Cerebellar cortex (tissue), 1 donor: ENCODE results near the gene PRKCB.

Experiments used
- DNase-seq: peaks from one replicate; pipeline ENCODE4 v3.0.0-alpha.2; 2015; ENCODE audit warnings: low spot score

PRKCB gene

GRCh38 chr16:23866621-23867020 lies 30.8 kb downstream of the PRKCB start:
- no peak for DNase-seq

DNA sequence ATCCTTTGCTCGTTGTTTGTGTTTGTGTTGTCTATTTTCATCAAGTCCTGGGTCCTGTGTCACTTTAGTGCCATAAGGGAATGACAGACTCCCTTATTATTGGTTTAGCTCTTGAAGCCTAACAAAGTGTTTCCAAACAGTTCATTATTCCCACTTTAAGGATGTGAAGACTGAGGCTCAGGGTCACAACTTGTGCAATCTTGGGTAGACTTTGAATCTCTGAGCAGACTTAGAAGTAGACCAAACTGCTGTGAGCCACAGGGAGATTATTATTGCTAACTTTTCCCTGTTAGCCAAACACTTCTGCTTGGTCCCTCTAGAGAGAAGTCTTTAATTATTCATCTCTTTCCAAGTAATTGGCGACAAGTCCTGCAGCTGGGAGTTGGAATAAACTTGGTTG lies 31.8 kb downstream of the PRKCB start:
- no peak for DNase-seq

- no peak for DNase-seq
Observed at GRCh38 chr16:23868136-23868535, 32.4 kb downstream of the PRKCB start.

DNA sequence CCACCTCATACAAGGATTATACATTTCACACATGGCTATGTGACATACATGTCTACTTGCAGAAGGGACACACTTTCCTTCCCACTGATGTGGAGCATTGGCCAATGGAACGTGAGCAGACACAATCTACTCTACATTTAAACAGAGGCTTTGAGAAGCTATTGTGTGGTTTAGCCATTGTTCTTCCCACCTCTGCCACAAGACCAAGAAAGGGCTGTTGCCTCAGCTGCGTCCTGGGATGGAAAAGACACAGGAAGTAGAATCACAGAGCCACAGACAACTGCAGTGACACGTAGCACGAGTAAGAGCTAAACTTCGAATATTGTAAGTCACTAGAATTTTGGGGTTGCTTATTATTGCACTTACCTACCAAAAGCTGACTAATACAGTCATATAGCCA lies 33.3 kb downstream of the PRKCB start:
- no peak for DNase-seq

GRCh38 chr16:23871924-23872323 lies 36.1 kb downstream of the PRKCB start:
- peak; percentile 94 for DNase-seq

DNA sequence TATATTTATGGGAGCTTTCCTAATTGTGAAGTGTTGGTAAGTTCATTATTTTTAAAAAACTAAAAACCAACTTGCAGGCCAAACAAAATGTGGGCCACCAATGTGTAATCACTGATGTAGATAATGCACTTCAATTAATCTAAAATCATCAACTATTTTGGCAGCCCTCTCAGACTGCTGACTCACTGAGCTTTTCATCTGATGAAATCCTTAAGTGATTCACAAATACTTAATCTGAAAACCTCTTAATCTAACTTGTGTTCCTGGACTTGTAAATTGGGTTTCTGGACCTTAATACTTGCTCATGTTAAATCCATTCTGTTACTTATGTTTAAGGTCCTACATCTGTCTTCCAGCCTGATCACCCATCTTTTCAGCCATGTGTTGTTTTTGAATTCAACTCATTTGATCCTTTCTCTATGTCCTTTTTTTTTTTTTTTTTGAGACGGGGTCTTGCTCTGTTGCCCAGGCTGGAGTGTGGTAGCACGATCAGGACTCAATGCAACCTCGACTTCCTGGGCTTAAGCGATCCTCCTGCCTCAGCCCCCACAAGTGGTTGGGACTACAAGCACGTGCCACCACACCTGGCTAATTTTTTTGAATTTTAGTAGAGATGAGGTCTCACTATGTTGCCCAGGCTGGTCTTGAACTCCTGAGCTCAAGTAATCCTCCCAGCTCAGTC lies 39.0 kb downstream of the PRKCB start:
- DNase-seq, result no peak

- no peak for DNase-seq
Observed at GRCh38 chr16:23876256-23876896, 40.6 kb downstream of the PRKCB start.

GRCh38 chr16:23877107-23878070 lies 41.6 kb downstream of the PRKCB start:
- DNase-seq, result no peak

GRCh38 chr16:23879735-23880373 lies 44.1 kb downstream of the PRKCB start:
- DNase-seq, result no peak

GRCh38 chr16:23889189-23889588 lies 53.4 kb downstream of the PRKCB start:
- no peak for DNase-seq

DNA sequence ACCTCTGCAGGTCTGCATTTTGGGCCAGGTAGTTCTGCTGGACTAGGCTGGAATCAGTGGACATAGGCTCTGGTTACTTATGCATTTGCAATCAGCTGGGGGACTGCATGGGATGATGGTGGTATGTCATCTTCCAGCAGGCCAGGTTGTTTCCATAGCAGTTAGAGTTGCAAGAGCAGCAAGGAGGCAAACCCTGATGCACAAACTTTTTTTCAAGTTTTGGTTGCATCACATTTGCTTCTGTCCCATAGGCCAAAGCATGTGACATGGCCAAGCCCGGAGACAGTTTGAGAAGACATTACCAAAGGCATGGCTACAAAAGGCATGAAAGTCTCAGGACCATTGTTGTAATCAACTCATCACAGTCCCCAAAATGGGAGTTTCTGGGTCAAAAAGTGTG lies 58.2 kb downstream of the PRKCB start:
- no peak for DNase-seq

DNA sequence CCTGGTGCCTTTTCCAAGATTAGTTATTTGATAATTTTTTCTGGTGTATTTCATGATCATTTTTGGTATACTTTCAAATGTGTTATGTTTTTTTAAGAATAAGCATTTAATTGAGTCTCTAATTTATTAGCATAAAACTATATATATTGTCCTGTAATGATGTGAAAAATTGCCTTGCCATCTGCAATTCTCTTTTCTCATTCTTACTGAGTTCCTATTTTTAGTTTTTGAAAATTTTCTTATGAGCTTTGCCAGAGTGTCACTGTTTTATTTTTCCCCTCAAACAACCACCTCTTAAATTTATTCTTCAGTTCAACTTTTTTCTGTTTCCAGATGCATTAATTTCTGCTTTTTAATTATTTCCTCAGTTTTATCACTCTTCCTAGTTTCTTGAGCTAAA lies 59.3 kb downstream of the PRKCB start:
- DNase-seq, result no peak

DNA sequence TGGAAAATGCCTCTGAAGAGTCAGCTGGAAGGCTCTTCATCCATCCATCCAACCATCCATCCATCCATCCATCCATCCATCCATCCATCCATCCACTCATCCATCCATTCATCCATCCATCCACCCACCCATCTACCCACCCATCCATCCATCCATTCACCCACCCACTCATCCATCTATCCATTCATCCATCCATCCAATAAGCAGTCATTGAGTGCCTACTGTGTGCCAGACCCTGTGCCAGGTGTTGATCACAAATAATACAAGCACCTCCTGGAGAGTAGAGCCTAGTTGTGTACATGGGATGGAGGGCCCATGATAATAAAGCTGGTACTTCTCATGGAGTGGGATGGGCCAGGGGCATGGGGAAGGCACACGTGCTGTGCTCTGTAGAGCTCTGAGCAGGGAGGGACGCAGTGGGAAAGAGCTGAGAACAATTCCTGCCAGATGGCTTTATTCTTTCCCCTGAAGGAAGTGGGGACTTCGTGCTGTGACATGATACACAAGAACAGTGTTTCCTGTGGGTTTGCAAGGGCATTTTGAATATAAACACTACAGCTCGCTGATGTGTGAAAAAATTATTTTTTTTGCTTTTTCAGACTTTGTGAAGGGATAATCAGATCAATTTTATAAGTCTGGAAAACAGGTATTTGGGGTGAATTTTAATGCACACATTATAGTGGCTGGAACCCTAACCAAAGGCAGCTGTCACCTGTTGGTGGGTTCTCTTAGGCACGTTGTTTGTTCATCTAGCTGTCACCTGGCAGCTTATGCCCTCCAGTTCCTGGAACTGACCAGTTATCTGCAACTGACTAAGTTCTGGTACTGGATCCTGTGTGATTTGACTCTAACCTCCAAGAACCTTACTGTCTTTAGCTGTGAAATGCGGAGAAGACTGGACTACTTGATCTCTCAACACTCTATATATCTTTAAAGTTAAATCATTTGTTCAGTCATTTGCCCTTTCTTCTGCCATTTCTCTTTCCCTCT lies 61.3 kb downstream of the PRKCB start:
- peak; percentile 19 for DNase-seq

GRCh38 chr16:23898682-23899430 lies 63.1 kb downstream of the PRKCB start:
- no peak for DNase-seq

- no peak for DNase-seq
Observed at GRCh38 chr16:23899869-23900268, 64.1 kb downstream of the PRKCB start.

DNA sequence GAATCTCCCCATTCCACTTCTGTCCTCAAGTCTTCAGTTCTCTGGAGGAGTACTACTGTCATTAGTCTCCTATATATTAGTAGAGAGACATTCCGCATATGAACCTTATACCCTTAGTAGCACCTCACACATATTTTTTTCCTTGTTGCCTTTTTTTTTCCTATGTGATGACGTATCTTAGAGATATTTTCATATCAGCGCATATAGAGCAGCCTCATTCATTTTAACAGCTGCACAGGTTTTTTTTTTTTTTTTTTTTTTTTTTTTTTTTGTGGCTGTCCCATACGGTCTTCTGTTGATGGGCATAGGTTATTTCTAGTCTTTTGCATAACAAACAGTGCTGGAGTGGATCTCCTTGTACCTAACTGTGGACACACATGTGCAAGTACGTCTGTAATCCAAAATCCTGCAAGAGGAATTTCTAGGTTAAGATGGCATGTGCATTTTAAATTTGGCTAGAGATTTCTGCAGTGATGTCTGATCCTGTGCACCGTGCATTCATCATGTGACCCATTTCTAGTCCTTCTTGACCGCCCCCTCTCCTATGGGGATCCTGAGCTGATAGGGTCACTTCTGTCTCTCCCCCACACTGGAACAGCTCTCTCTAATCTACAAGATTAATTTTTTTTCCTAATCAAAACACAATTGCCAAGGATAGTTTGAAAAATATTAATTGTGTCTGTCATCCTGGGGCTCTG lies 64.8 kb downstream of the PRKCB start:
- DNase-seq, result no peak

GRCh38 chr16:23901178-23902033 lies 65.6 kb downstream of the PRKCB start:
- DNase-seq, result no peak

GRCh38 chr16:23902034-23902747 lies 66.4 kb downstream of the PRKCB start:
- no peak for DNase-seq
